Astrocyte (in vitro differentiated cells and primary cell): ENCODE measurements around the gene CCDC88B. TPM values are rescaled to one million over a fixed set of nuclear protein-coding genes. Genes with fewer than 3 reads are reported as not detected.

Experiments used
- DNase-seq: peaks from one replicate; pipeline ENCODE4 v3.0.0-alpha.2; 2010; ENCODE audit warnings: low read depth
- FAIRE-seq: peaks from 2 replicates; lab custom pipeline; 2011; peaks lifted over from hg19 to GRCh38; lab: Jason Lieb, UNC
- H2AFZ ChIP-seq: 2 replicates; pipeline ENCODE4 v1.6.0; 2012; ENCODE audit warnings: low read depth, low read length, inconsistent platforms
- H3K27ac ChIP-seq: 2 replicates; pipeline ENCODE4 v1.5.1; 2011; ENCODE audit warnings: low read depth, low read length, inconsistent platforms
- H3K27me3 ChIP-seq: 2 replicates; pipeline ENCODE4 v1.6.0; 2011; ENCODE audit warnings: low read length, inconsistent platforms; ENCODE audit not compliant: insufficient read depth
- H3K36me3 ChIP-seq: 2 replicates; pipeline ENCODE4 v1.5.1; 2011; ENCODE audit warnings: low read length, inconsistent platforms; ENCODE audit not compliant: insufficient read depth
- H3K4me1 ChIP-seq: 2 replicates; pipeline ENCODE4 v1.5.1; 2011; ENCODE audit warnings: low read length, inconsistent platforms; ENCODE audit not compliant: insufficient read depth
- H3K4me2 ChIP-seq: 2 replicates; pipeline ENCODE4 v1.6.0; 2012; ENCODE audit warnings: low read length, inconsistent platforms
- H3K4me3 ChIP-seq: 2 replicates; pipeline ENCODE4 v1.5.1; 2011; ENCODE audit warnings: low read depth, mild to moderate bottlenecking, low read length, inconsistent platforms; ENCODE audit not compliant: insufficient read depth
- H3K79me2 ChIP-seq: 2 replicates; pipeline ENCODE4 v1.6.0; 2012; ENCODE audit warnings: mild to moderate bottlenecking, low read length, inconsistent platforms; ENCODE audit not compliant: insufficient read depth
- H3K9ac ChIP-seq: 2 replicates; pipeline ENCODE4 v1.6.0; 2012; ENCODE audit warnings: mild to moderate bottlenecking, low read length, inconsistent platforms
- H3K9me3 ChIP-seq: 2 replicates; pipeline ENCODE4 v1.5.1; 2012; ENCODE audit warnings: low read depth, mild to moderate bottlenecking, low read length, inconsistent platforms; ENCODE audit not compliant: insufficient read depth
- H4K20me1 ChIP-seq: 2 replicates; pipeline ENCODE4 v1.6.0; 2012; ENCODE audit warnings: low read length, inconsistent platforms; ENCODE audit not compliant: insufficient read depth
- H3K27ac Mint-ChIP-seq: one replicate; pipeline ENCODE4 v1.8.0; 2021; ENCODE audit warnings: mild to moderate bottlenecking, mixed read lengths; ENCODE audit not compliant: unreplicated experiment
- H3K27me3 Mint-ChIP-seq: one replicate; pipeline ENCODE4 v1.8.0; 2021; ENCODE audit warnings: low read depth, mixed read lengths; ENCODE audit not compliant: unreplicated experiment
- H3K36me3 Mint-ChIP-seq: one replicate; pipeline ENCODE4 v1.8.0; 2021; ENCODE audit warnings: low read depth, mixed read lengths; ENCODE audit not compliant: unreplicated experiment
- H3K4me1 Mint-ChIP-seq: one replicate; pipeline ENCODE4 v1.8.0; 2021; ENCODE audit warnings: low read depth, mixed read lengths; ENCODE audit not compliant: unreplicated experiment
- H3K4me3 Mint-ChIP-seq: one replicate; pipeline ENCODE4 v1.8.0; 2021; ENCODE audit warnings: mild to moderate bottlenecking, moderate library complexity, mixed read lengths; ENCODE audit not compliant: unreplicated experiment
- H3K9me3 Mint-ChIP-seq: one replicate; pipeline ENCODE4 v1.8.0; 2021; ENCODE audit warnings: mild to moderate bottlenecking, mixed read lengths; ENCODE audit not compliant: unreplicated experiment
- EZH2 ChIP-seq: IDR thresholded peaks from 2 replicates; pipeline ENCODE4 v1.6.1; 2012; ENCODE audit warnings: mild to moderate bottlenecking, low read length, inconsistent platforms; ENCODE audit not compliant: insufficient read depth
- total RNA-seq: library from RNA; stranded (reverse); gene quantifications from 2 replicates; pipeline ENCODE4 v1.2.1, GENCODE V29; 2021
- TF ChIP-seq, protein P1 (sequence below): IDR thresholded peaks from 2 replicates; pipeline ENCODE4 v1.5.1; 2011; ENCODE audit warnings: low read depth, mild to moderate bottlenecking, inconsistent platforms, low read length, moderate library complexity; ENCODE audit not compliant: insufficient read depth

Gene CCDC88B
- total RNA-seq, 1 donor from 2014 or later = 1.2 TPM

DNA sequence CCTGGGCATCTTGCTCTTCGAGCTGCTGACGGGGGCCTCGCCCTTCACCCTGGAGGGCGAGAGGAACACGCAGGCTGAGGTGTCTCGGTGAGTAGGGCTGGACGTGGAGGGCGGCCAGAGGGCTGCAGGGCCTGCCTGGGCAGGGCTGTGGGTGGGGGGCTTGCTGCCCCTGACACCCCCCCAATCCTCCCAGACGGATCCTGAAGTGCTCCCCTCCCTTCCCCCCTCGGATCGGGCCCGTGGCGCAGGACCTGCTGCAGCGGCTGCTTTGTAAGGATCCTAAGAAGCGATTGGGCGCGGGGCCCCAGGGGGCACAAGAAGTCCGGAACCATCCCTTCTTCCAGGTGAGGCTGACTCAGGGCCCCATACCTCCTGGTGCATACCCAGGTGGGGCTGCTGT, 21.7 kb downstream of the CCDC88B start:
- peaks cover 23% of the 10 kb centered on the region for H3K79me2 ChIP-seq
- H3K4me1 Mint-ChIP-seq = peaks cover 8% of the 10 kb centered on the region
- DNase-seq (no peak), FAIRE-seq (no peak)
- H3K27ac Mint-ChIP-seq = no peak overlapping the region
- no peaks in the 10 kb centered on the region for H3K9me3 ChIP-seq
- H3K4me3 ChIP-seq = no peak overlapping the region
- H4K20me1 ChIP-seq = peaks cover 24% of the 10 kb centered on the region
- peaks cover 27% of the 10 kb centered on the region for H3K36me3 ChIP-seq
- no peak overlapping the region for H3K9ac ChIP-seq
- H3K27me3 Mint-ChIP-seq = no peaks in the 10 kb centered on the region
- TF ChIP-seq, protein P1, sequence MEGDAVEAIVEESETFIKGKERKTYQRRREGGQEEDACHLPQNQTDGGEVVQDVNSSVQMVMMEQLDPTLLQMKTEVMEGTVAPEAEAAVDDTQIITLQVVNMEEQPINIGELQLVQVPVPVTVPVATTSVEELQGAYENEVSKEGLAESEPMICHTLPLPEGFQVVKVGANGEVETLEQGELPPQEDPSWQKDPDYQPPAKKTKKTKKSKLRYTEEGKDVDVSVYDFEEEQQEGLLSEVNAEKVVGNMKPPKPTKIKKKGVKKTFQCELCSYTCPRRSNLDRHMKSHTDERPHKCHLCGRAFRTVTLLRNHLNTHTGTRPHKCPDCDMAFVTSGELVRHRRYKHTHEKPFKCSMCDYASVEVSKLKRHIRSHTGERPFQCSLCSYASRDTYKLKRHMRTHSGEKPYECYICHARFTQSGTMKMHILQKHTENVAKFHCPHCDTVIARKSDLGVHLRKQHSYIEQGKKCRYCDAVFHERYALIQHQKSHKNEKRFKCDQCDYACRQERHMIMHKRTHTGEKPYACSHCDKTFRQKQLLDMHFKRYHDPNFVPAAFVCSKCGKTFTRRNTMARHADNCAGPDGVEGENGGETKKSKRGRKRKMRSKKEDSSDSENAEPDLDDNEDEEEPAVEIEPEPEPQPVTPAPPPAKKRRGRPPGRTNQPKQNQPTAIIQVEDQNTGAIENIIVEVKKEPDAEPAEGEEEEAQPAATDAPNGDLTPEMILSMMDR = no peak
- no peak for TF ChIP-seq EZH2
- H3K4me2 ChIP-seq = no peak overlapping the region
- no peak overlapping the region for H3K27ac ChIP-seq
- no peak overlapping the region for H2AFZ ChIP-seq
- peaks cover 26% of the 10 kb centered on the region for H3K4me1 ChIP-seq
- H3K4me3 Mint-ChIP-seq = no peak overlapping the region
- peaks cover 17% of the 10 kb centered on the region for H3K36me3 Mint-ChIP-seq
- no peaks in the 10 kb centered on the region for H3K27me3 ChIP-seq
- H3K9me3 Mint-ChIP-seq = no peaks in the 10 kb centered on the region

DNA sequence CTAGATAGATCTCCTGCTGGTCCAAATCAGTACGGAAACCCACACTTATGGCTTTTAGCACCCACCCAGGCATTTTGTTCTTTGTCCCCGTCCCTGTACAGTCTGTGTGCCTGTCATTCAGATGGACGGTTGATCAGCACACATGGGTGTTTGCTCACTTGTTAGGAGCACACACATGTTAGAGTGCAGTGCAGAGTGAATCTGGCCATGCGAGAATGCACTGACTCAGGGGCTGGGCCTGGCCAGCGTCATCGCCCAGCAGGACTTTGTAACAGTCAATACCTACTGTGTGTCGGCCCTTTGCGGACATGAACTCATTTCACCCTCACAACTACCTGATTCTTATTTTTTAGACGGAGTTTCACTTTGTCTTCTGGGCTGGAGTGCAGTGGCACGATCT, 22.3 kb downstream of the CCDC88B start:
- DNase-seq (no peak), FAIRE-seq (no peak)

DNA sequence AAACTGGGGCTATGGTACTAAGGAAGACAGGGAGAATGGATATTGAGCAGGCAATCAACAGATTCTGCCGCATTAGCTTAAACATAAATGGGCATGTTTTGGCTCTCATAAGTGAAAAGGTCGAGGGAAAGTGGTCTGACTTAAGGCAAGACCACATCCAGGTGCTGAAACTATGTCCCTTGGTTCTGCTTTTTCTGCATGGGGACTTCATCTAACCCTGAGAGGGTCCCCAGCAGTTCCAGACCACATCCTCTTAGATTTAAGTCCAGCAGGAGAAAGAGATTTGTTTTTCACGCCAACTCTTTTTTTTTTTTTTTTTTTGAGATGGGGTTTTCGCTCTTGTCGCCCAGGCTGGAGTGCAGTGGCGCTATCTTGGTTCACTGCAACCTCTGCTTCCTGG, 24.4 kb downstream of the CCDC88B start:
- Histone ChIP-seq H3K36me3 (peaks cover 27% of the 10 kb centered on the region), H3K9ac (no peak overlapping the region), H3K27ac (no peak overlapping the region), H3K4me1 (peaks cover 9% of the 10 kb centered on the region), H4K20me1 (peaks cover 24% of the 10 kb centered on the region), H3K9me3 (no peaks in the 10 kb centered on the region), H3K4me2 (no peak overlapping the region), H3K4me3 (no peak overlapping the region), H3K79me2 (peaks cover 15% of the 10 kb centered on the region), H3K27me3 (no peaks in the 10 kb centered on the region), H2AFZ (no peak overlapping the region)
- no peak for FAIRE-seq
- TF ChIP-seq, protein P1 = no peak
- TF ChIP-seq EZH2 = no peak
- DNase-seq = no peak
- Mint-ChIP-seq H3K9me3 (no peaks in the 10 kb centered on the region), H3K4me3 (no peak overlapping the region), H3K36me3 (peaks cover 20% of the 10 kb centered on the region), H3K4me1 (no peaks in the 10 kb centered on the region), H3K27ac (no peak overlapping the region), H3K27me3 (no peaks in the 10 kb centered on the region)

More for the DNA sequence above, 22.3 kb downstream of the CCDC88B start:
- peaks cover 27% of the 10 kb centered on the region for H3K36me3 ChIP-seq
- H3K4me3 ChIP-seq = no peak overlapping the region
- no peak overlapping the region for H2AFZ ChIP-seq
- peaks cover 20% of the 10 kb centered on the region for H3K36me3 Mint-ChIP-seq
- H3K27ac ChIP-seq = no peak overlapping the region
- no peak overlapping the region for H3K4me2 ChIP-seq
- no peak overlapping the region for H3K27ac Mint-ChIP-seq
- no peaks in the 10 kb centered on the region for H3K27me3 ChIP-seq
- no peaks in the 10 kb centered on the region for H3K9me3 Mint-ChIP-seq
- no peaks in the 10 kb centered on the region for H3K9me3 ChIP-seq
- H3K9ac ChIP-seq = no peak overlapping the region
- no peak overlapping the region for H3K4me3 Mint-ChIP-seq
- TF ChIP-seq, protein P1 = no peak
- no peak for TF ChIP-seq EZH2
- H3K27me3 Mint-ChIP-seq = no peaks in the 10 kb centered on the region
- H3K4me1 ChIP-seq = peaks cover 26% of the 10 kb centered on the region
- peaks cover 24% of the 10 kb centered on the region for H4K20me1 ChIP-seq
- peaks cover 6% of the 10 kb centered on the region for H3K4me1 Mint-ChIP-seq
- H3K79me2 ChIP-seq = peaks cover 23% of the 10 kb centered on the region
